GM23248 (cell line): ENCODE measurements around the gene HSPD1. TPM values are rescaled to one million over a fixed set of nuclear protein-coding genes. Genes with fewer than 3 reads are reported as not detected.

ENCODE experiments used
- DNase-seq: peaks from one replicate; pipeline ENCODE4 v3.0.0-alpha.2; 2015
- H2AFZ ChIP-seq: fragments of 200-600 bp; sonication (generic); 2 replicates; pipeline ENCODE4 v1.6.1; 2016; ENCODE audit warnings: antibody characterized with exemption
- H3F3A ChIP-seq: fragments of 200-600 bp; sonication (generic); 2 replicates; pipeline ENCODE4 v1.6.1; 2016; ENCODE audit warnings: mild to moderate bottlenecking, antibody characterized with exemption, mixed run types; ENCODE audit not compliant: insufficient read depth
- H3K27ac ChIP-seq: fragments of 200-600 bp; sonication (generic); 2 replicates; pipeline ENCODE4 v1.5.1; 2016; ENCODE audit warnings: mild to moderate bottlenecking
- H3K27me3 ChIP-seq: fragments of 200-600 bp; sonication (generic); replicated peaks from 2 replicates; pipeline ENCODE4 v1.6.1; 2016; ENCODE audit warnings: mild to moderate bottlenecking; ENCODE audit not compliant: insufficient read depth
- H3K36me3 ChIP-seq: fragments of 200-600 bp; sonication (generic); 2 replicates; pipeline ENCODE4 v1.6.1; 2016; ENCODE audit warnings: low read depth, mild to moderate bottlenecking
- H3K4me1 ChIP-seq: fragments of 200-600 bp; sonication (generic); 2 replicates; pipeline ENCODE4 v1.6.1; 2016; ENCODE audit warnings: mild to moderate bottlenecking; ENCODE audit not compliant: insufficient read depth
- H3K4me2 ChIP-seq: fragments of 200-600 bp; sonication (generic); one replicate; pipeline ENCODE4 v1.6.1; 2016; ENCODE audit warnings: mild to moderate bottlenecking; ENCODE audit not compliant: unreplicated experiment
- H3K4me3 ChIP-seq: fragments of 200-600 bp; sonication (generic); 2 replicates; pipeline ENCODE4 v1.5.1; 2016; ENCODE audit warnings: mild to moderate bottlenecking
- H3K79me2 ChIP-seq: fragments of 200-600 bp; sonication (generic); 2 replicates; pipeline ENCODE4 v1.6.1; 2016; ENCODE audit warnings: mild to moderate bottlenecking; ENCODE audit not compliant: insufficient read depth
- H3K9ac ChIP-seq: fragments of 200-600 bp; sonication (generic); 2 replicates; pipeline ENCODE4 v1.6.1; 2016; ENCODE audit warnings: mild to moderate bottlenecking
- H3K9me2 ChIP-seq: fragments of 200-600 bp; sonication (generic); 2 replicates; pipeline ENCODE4 v1.6.1; 2016; ENCODE audit warnings: mixed run types, mild to moderate bottlenecking, moderate library complexity; ENCODE audit not compliant: insufficient read depth
- H3K9me3 ChIP-seq: fragments of 200-600 bp; sonication (generic); one replicate; pipeline ENCODE4 v1.6.1; 2017; ENCODE audit warnings: low read depth
- H4K20me1 ChIP-seq: fragments of 200-600 bp; sonication (generic); 2 replicates; pipeline ENCODE4 v1.6.0; 2016; ENCODE audit not compliant: insufficient read depth
- EZH2 ChIP-seq: fragments of 200-600 bp; sonication (generic); IDR thresholded peaks from 2 replicates; pipeline ENCODE4 v1.6.1; 2018; ENCODE audit warnings: antibody characterized with exemption, mild to moderate bottlenecking; ENCODE audit not compliant: insufficient read depth, poor library complexity, severe bottlenecking
- EZH2phosphoT487 ChIP-seq: fragments of 200-600 bp; sonication (generic); IDR thresholded peaks from 2 replicates; pipeline ENCODE4 v1.6.1; 2018; ENCODE audit warnings: antibody characterized with exemption, moderate library complexity, mild to moderate bottlenecking, low read depth; ENCODE audit not compliant: insufficient read depth
- WGBS, 2 experiments: methylation state at CpG; one replicate each; pipeline ENCODE4 v1.1.6; 2015 to 2017; ENCODE audit warnings: low lambda C conversion rate in 2 of 2, low coverage in 1 of 2; ENCODE audit errors: missing lambda C conversion rate in 2 of 2; 5-methylcytosine and 5-hydroxymethylcytosine counted together
- in situ Hi-C: fragments of 300-500 bp; cut with MboI; formaldehyde crosslinking; loops from 2 replicates; pipeline ENCODE4 v1.15.0; 2020
- polyA plus RNA-seq: library from polyadenylated mRNA; unstranded; fragments of >200 nt; fragmentation: Nextera tagmentation; extraction: Ambion mirVana; gene quantifications from 2 replicates; pipeline ENCODE4 v1.2.1, GENCODE V29; 2016
- total RNA-seq: library from RNA; depleted of rRNA; stranded (reverse); fragments of >200 nt; shearing (Covaris generic); gene quantifications from 2 replicates; pipeline ENCODE4 v1.2.3, GENCODE V29; 2014

Gene HSPD1
- total and polyA plus RNA-seq, 2 experiments from 2014 or later: 151 to 214 TPM

DNA sequence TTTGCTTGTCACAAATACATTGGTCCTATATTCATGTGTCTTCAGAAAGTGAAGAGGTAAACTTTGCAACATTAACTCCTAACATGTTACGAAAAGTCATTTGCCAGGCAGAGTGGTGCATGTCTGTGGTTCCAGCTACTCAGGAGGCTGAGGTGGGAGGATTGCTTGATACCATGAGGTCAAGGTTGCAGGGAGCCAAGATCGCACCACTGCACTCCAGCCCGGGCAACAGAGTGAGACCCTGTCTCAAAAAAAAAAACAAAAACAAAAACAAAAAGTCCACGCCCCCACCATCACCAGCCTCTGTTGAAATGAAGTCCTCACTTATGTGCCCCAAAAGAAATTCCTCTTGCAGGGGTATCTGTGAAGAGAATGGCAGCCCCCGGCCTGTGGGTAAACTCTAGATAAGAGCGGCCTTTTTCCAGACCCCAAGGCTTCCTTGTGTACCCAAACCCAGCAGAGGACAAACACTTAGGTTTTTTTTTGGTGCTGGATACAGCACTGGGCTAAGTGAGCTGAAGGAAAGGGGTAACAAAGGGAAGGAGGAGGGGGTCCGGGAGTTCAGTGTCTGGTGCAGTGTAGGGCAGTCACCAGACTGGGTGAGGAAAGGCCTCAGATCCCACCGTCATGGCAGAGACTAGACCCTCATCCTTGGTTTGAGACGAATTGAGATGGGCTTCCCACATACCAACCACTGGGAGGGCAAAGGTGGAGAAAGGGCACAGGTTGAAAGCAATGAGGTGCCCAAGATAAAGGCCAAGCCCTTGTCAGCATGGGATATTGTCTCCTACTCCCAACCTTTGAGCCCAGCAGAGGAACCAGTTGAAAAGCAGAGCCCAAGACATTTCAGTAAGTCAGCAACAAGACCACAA lies 19.2 kb downstream of the HSPD1 start:
- no peak for DNase-seq
- Histone ChIP-seq H3K36me3 (peaks cover 35% of the 10 kb centered on the region; the same call in 1 of the 2 replicates), H3K27me3 (no peaks in the 10 kb centered on the region), H3K9me2 (no peaks in the 10 kb centered on the region), H2AFZ (no peak overlapping the region), H4K20me1 (no peaks in the 10 kb centered on the region), H3K4me3 (no peak overlapping the region), H3K9me3 (no peaks in the 10 kb centered on the region), H3K27ac (no peak overlapping the region), H3K4me2 (no peak overlapping the region), H3F3A (peaks cover 31% of the 10 kb centered on the region), H3K9ac (no peak overlapping the region), H3K4me1 (no peaks in the 10 kb centered on the region), H3K79me2 (no peaks in the 10 kb centered on the region)
- 91 to 92% methylated on average over 8 to 9 of the region's 9 CpGs for WGBS, 2 experiments
- in situ Hi-C loops: no loop called here
- TF ChIP-seq EZH2 (no peak), EZH2phosphoT487 (no peak)

DNA sequence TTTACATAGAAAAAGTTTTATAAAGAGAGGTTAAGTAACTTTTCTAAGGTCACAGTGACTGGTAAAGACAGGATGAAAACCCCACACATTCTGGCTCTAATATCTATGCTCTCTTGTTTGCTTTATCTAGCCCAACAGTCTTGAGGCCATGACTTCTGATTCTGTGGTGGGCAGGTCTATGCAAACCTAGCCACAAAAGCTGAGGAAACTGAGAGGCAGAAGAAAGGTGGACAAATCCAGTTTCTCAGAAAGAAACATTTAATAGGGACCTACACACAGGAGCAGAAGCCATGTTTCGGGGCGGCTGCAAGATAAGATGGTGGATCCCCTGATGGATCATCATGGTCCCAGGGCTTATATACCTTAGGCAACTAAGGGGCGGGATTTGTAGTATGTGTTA lies 21.8 kb downstream of the HSPD1 start:
- Histone ChIP-seq H3K27me3 (no peaks in the 10 kb centered on the region), H3K4me3 (no peak overlapping the region), H3K4me2 (no peak overlapping the region), H3K9me2 (no peaks in the 10 kb centered on the region), H3K36me3 (peaks cover 52% of the 10 kb centered on the region; the same call in 1 of the 2 replicates), H4K20me1 (no peaks in the 10 kb centered on the region), H2AFZ (no peak overlapping the region), H3K27ac (no peak overlapping the region), H3K4me1 (no peaks in the 10 kb centered on the region), H3K79me2 (no peaks in the 10 kb centered on the region), H3K9me3 (no peaks in the 10 kb centered on the region), H3K9ac (no peak overlapping the region), H3F3A (peaks cover 10% of the 10 kb centered on the region; the same call in 1 of the 2 replicates)
- 98 to 100% methylated on average over 3 of the region's 3 CpGs for WGBS, 2 experiments
- no peak for TF ChIP-seq EZH2phosphoT487
- no peak for TF ChIP-seq EZH2
- DNase-seq: no peak
- in situ Hi-C loops: no loop called here

DNA sequence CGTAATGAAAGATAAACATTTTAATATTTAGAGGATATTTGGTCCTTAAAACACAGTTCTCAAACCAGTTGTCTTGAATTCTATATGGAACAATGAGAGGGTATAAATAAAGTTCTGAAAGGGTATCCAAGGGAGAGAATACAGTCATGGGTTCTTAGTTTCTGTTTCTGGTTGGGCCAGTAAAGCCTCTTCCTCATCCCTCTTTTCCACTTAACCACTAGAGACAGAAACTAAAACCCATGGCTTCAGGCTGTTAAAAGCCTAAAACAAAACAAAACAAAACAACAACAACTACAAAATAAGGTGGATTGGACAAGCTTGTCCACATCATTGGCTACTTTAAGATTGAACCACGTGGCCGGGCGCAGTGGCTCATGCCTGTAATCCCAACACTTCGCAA lies 27.5 kb downstream of the HSPD1 start:
- H3K36me3 ChIP-seq: peaks cover 74% of the 10 kb centered on the region
- H2AFZ ChIP-seq: no peak overlapping the region
- H3K9me2 ChIP-seq: no peaks in the 10 kb centered on the region
- no peak overlapping the region for H3K9ac ChIP-seq
- H3K4me2 ChIP-seq: no peak overlapping the region
- H3K4me3 ChIP-seq: no peak overlapping the region
- peaks cover 4% of the 10 kb centered on the region; the same call in 1 of the 2 replicates for H3F3A ChIP-seq
- H3K79me2 ChIP-seq: peaks cover 55% of the 10 kb centered on the region
- no peaks in the 10 kb centered on the region for H4K20me1 ChIP-seq
- no peaks in the 10 kb centered on the region for H3K27me3 ChIP-seq
- WGBS, 2 experiments: 96 to 98% methylated on average over 5 of the region's 5 CpGs
- in situ Hi-C loops: no loop called here
- DNase-seq: no peak
- TF ChIP-seq EZH2: no peak
- no peak for TF ChIP-seq EZH2phosphoT487
- H3K9me3 ChIP-seq: no peaks in the 10 kb centered on the region
- H3K27ac ChIP-seq: no peak overlapping the region
- no peaks in the 10 kb centered on the region for H3K4me1 ChIP-seq

DNA sequence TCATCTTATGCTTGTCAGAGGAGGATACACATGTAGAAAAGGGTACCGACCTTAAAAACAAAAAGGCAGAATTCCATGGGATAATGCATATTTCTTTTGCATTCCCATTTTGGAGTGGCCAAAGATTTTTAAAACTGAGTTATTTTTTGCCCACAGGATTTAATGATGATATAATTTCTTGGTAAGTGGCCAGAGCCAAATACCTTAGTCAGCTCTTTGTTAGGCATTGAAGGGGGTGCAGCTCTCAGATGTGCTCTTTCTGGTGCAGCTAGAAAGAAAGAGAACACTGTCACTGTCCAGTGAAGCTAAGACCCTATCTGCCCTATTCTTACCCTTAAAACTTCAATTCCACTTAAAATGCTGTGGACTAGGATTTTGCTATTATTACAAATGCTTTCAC lies 35.5 kb downstream of the HSPD1 start:
- H3K9ac ChIP-seq: no peak overlapping the region
- 39 to 69% methylated on average over 1 of the region's 1 CpG for WGBS, 2 experiments
- peaks cover 7% of the 10 kb centered on the region; the same call in 1 of the 2 replicates for H3F3A ChIP-seq
- H3K9me2 ChIP-seq: no peaks in the 10 kb centered on the region
- no peak overlapping the region for H3K27ac ChIP-seq
- H3K79me2 ChIP-seq: peaks cover 98% of the 10 kb centered on the region
- H3K36me3 ChIP-seq: peaks cover 56% of the 10 kb centered on the region
- DNase-seq: peak; percentile 49
- TF ChIP-seq EZH2: no peak
- no peak for TF ChIP-seq EZH2phosphoT487
- H3K4me3 ChIP-seq: no peak overlapping the region
- no peak overlapping the region for H3K4me2 ChIP-seq
- H3K9me3 ChIP-seq: no peaks in the 10 kb centered on the region
- H2AFZ ChIP-seq: no peak overlapping the region
- in situ Hi-C loops: no loop called here
- no peaks in the 10 kb centered on the region for H3K27me3 ChIP-seq
- H3K4me1 ChIP-seq: peaks cover 20% of the 10 kb centered on the region
- no peaks in the 10 kb centered on the region for H4K20me1 ChIP-seq
